ENCODE results near the gene DIO1. TPM values are rescaled to one million over a fixed set of nuclear protein-coding genes. Genes with fewer than 3 reads are reported as not detected.

The DIO1 gene
- total and polyA plus RNA-seq, 9 of the 15 experiments (the other 6 are each of a cell fraction or from before 2014, with no cell fraction given), result not detected

GRCh38 chr1:53899206-53899628, 5.2 kb downstream of the DIO1 start (continued):
- TF ChIP-seq MGA (IDR thresholded peaks at IDR 0.05), result no peak
- TF ChIP-seq MEIS2 (IDR thresholded peaks at IDR 0.05; ENCODE audit: partially characterized antibody), result peak; percentile 27
